PC-3 (cell line): Measurements from ENCODE around the gene YPEL2. TPM values are rescaled to one million over a fixed set of nuclear protein-coding genes. Genes with fewer than 3 reads are reported as not detected.

ENCODE experiments used
- ATAC-seq: fragments of 200-7000 bp; cut with Tn5 transposase; 2 replicates; pipeline ENCODE4 v1.9.1; 2020; ENCODE audit warnings: mild to moderate bottlenecking, moderate library complexity
- BruUV-seq: library from RNA; stranded (reverse); fragments of 400-500 nt; replicated peaks from 2 replicates; lab custom pipeline; 2021; lab: Mats Ljungman, UMichigan
- CTCF ChIA-PET: fragments of 300-600 bp; sonication (Branson Sonifier 250); formaldehyde crosslinking; loops from one replicate; lab custom pipeline; 2022; ENCODE audit warnings: antibody characterized with exemption; lab: Charles Lee
- POLR2A ChIA-PET: fragments of 300-600 bp; sonication (Branson Sonifier 250); formaldehyde crosslinking; loops from one replicate; lab custom pipeline; 2022; ENCODE audit warnings: antibody characterized with exemption; ENCODE audit not compliant: unreplicated experiment; lab: Charles Lee
- DNase-seq: peaks from one replicate; pipeline ENCODE4 v3.0.0-alpha.2; 2015
- H2AFZ ChIP-seq: fragments of 300-600 bp; sonication (generic); 2 replicates; pipeline ENCODE4 v1.6.0; 2016; ENCODE audit warnings: antibody characterized with exemption, low read length
- H3F3A ChIP-seq: fragments of 300-600 bp; sonication (generic); one replicate; pipeline ENCODE4 v1.6.0; 2017; ENCODE audit warnings: antibody characterized with exemption, low read length, control low read depth, mild to moderate bottlenecking; ENCODE audit not compliant: unreplicated experiment
- H3K27ac ChIP-seq: fragments of 300-600 bp; sonication (generic); 2 replicates; pipeline ENCODE4 v1.5.1; 2016; ENCODE audit warnings: mild to moderate bottlenecking, low read length
- H3K27me3 ChIP-seq: fragments of 300-600 bp; sonication (generic); 2 replicates; pipeline ENCODE4 v1.6.1; 2016; ENCODE audit warnings: low read length, mixed read lengths
- H3K36me3 ChIP-seq: fragments of 300-600 bp; sonication (generic); 2 replicates; pipeline ENCODE4 v1.6.1; 2016; ENCODE audit warnings: low read depth, mixed run types, low read length, mixed read lengths
- H3K4me1 ChIP-seq: fragments of 300-600 bp; sonication (generic); 2 replicates; pipeline ENCODE4 v1.5.1; 2016; ENCODE audit warnings: low read length; ENCODE audit not compliant: insufficient read depth
- H3K4me2 ChIP-seq: fragments of 300-600 bp; sonication (generic); 2 replicates; pipeline ENCODE4 v1.6.0; 2016; ENCODE audit warnings: low read length
- H3K4me3 ChIP-seq: fragments of 300-600 bp; sonication (generic); 2 replicates; pipeline ENCODE4 v1.5.1; 2016; ENCODE audit warnings: mild to moderate bottlenecking, low read length, mixed read lengths
- H3K79me2 ChIP-seq: fragments of 300-600 bp; sonication (generic); 2 replicates; pipeline ENCODE4 v1.6.1; 2017; ENCODE audit warnings: low read length, mixed read lengths
- H3K9ac ChIP-seq: fragments of 300-600 bp; sonication (generic); 2 replicates; pipeline ENCODE4 v1.6.0; 2016; ENCODE audit warnings: mild to moderate bottlenecking, low read length
- H3K9me2 ChIP-seq: fragments of 300-600 bp; sonication (generic); replicated peaks from 2 replicates; pipeline ENCODE4 v1.6.1; 2016; ENCODE audit warnings: mixed run types, low read length, mixed read lengths
- H3K9me3 ChIP-seq: fragments of 300-600 bp; sonication (generic); 2 replicates; pipeline ENCODE4 v1.6.1; 2016; ENCODE audit warnings: low read length, mixed read lengths
- H4K20me1 ChIP-seq: fragments of 300-600 bp; sonication (generic); 2 replicates; pipeline ENCODE4 v1.6.1; 2016; ENCODE audit warnings: low read length, mixed read lengths
- CTCF ChIP-seq: fragments of 300-600 bp; sonication (generic); conservative IDR thresholded peaks from 2 replicates; pipeline ENCODE4 v1.5.1; 2017; ENCODE audit warnings: antibody characterized with exemption, low read depth, mild to moderate bottlenecking, low read length
- EZH2 ChIP-seq: fragments of 300-600 bp; sonication (generic); IDR thresholded peaks from one replicate; pipeline ENCODE4 v1.6.1; 2017; ENCODE audit warnings: antibody characterized with exemption, mild to moderate bottlenecking, low read length; ENCODE audit not compliant: unreplicated experiment
- EZH2phosphoT487 ChIP-seq: fragments of 300-600 bp; sonication (generic); IDR thresholded peaks from 2 replicates; pipeline ENCODE4 v1.6.1; 2018; ENCODE audit warnings: mild to moderate bottlenecking, antibody characterized with exemption, low read length, borderline replicate concordance
- intact Hi-C: fragments of 100-400 bp; cut with micrococcal nuclease; formaldehyde crosslinking; loops from 2 replicates; pipeline ENCODE4 v1.9.0; 2023
- total RNA-seq: library from RNA; depleted of rRNA; stranded (reverse); fragments of >200 nt; gene quantifications from 2 replicates; pipeline ENCODE4 v1.2.3, GENCODE V29; 2014

The YPEL2 gene
- total RNA-seq, 1 experiment from 2014 or later, result 0.47 TPM

DNA sequence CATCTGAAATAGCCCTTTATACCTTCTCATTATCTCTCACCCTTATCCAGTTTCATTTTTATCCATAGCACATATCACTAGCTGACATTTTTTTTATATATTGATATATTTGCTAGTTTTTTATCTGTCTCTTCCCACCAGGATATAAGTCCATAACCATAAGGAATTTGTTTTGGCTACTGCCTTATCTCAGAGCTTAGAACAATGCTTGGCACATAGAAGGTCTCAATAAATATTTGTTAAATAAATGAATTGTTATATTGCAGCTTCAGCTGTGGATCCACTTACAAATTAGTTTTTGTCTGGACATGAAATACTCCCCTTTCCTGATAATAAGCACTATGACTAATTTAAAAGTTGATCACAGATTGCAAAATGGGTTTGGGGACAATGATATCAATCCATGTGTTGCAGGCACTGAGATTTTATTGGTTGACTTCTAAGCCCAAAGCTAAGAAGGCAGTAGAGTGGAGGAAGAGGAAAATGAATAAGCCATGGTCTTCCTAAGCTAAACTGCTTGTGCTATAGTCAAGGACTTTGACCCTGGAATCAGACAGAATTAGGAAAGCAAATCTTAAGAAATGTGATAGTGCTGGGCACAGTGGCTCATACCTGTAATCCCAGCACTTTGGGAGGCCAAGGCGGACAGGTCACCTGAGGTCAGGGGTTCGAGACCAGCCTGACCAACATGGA is 31.9 kb upstream of the YPEL2 start:
- no peak overlapping the region for H3K27ac ChIP-seq
- H3K4me2 ChIP-seq, result no peak overlapping the region
- H3K36me3 ChIP-seq, result no peaks in the 10 kb centered on the region
- H4K20me1 ChIP-seq, result no peaks in the 10 kb centered on the region
- DNase-seq (no peak), ATAC-seq (no peak)
- no peak overlapping the region for H3K9ac ChIP-seq
- H3K4me3 ChIP-seq, result no peak overlapping the region
- ChIA-PET POLR2A (no interaction called here), CTCF (interaction anchor here (0.7 kb wide), 1 partner anchor 162 kb away, joined by 8 read pairs; no protein-coding TSS in a partner anchor)
- no TSS peak for BruUV-seq
- H2AFZ ChIP-seq, result no peak overlapping the region
- H3K27me3 ChIP-seq, result no peaks in the 10 kb centered on the region
- H3F3A ChIP-seq, result no peaks in the 10 kb centered on the region
- H3K9me3 ChIP-seq, result no peaks in the 10 kb centered on the region
- no peaks in the 10 kb centered on the region for H3K79me2 ChIP-seq
- peaks cover 20% of the 10 kb centered on the region for H3K4me1 ChIP-seq
- intact Hi-C loops, result no loop called here
- H3K9me2 ChIP-seq, result no peaks in the 10 kb centered on the region
- TF ChIP-seq EZH2phosphoT487, result no peak
- no peak for TF ChIP-seq EZH2
- no peak for TF ChIP-seq CTCF

GRCh38 chr17:59300941-59301340 is 30.5 kb upstream of the YPEL2 start:
- CTCF ChIA-PET, result no interaction called here
- Histone ChIP-seq H3F3A (no peaks in the 10 kb centered on the region), H3K36me3 (no peaks in the 10 kb centered on the region), H3K79me2 (no peaks in the 10 kb centered on the region), H2AFZ (no peak overlapping the region), H3K9me3 (no peaks in the 10 kb centered on the region), H4K20me1 (no peaks in the 10 kb centered on the region), H3K27me3 (no peaks in the 10 kb centered on the region), H3K9me2 (no peaks in the 10 kb centered on the region), H3K27ac (no peak overlapping the region), H3K4me3 (no peak overlapping the region), H3K4me1 (peaks cover 17% of the 10 kb centered on the region), H3K4me2 (no peak overlapping the region), H3K9ac (no peak overlapping the region)
- DNase-seq (no peak), ATAC-seq (no peak)
- no TSS peak for BruUV-seq
- TF ChIP-seq CTCF (no peak), EZH2phosphoT487 (no peak), EZH2 (no peak)
- intact Hi-C loops, result no loop called here
- POLR2A ChIA-PET, result no interaction called here

GRCh38 chr17:59304811-59305210 is 26.6 kb upstream of the YPEL2 start:
- Histone ChIP-seq H3K4me2 (no peak overlapping the region), H3K4me1 (no peaks in the 10 kb centered on the region), H3K9ac (no peak overlapping the region), H3K27ac (no peak overlapping the region), H3K79me2 (no peaks in the 10 kb centered on the region), H3K9me3 (no peaks in the 10 kb centered on the region), H3K36me3 (no peaks in the 10 kb centered on the region), H4K20me1 (no peaks in the 10 kb centered on the region), H2AFZ (no peak overlapping the region), H3K4me3 (no peak overlapping the region), H3K9me2 (no peaks in the 10 kb centered on the region), H3K27me3 (no peaks in the 10 kb centered on the region), H3F3A (no peaks in the 10 kb centered on the region)
- ATAC-seq, result no peak
- TF ChIP-seq CTCF (no peak), EZH2 (no peak), EZH2phosphoT487 (no peak)
- intact Hi-C loops, result no loop called here
- POLR2A ChIA-PET, result no interaction called here
- no peak for DNase-seq
- CTCF ChIA-PET, result no interaction called here
- BruUV-seq, result no TSS peak
